ENCODE data around the gene UBTD2.

The UBTD2 gene

DNA sequence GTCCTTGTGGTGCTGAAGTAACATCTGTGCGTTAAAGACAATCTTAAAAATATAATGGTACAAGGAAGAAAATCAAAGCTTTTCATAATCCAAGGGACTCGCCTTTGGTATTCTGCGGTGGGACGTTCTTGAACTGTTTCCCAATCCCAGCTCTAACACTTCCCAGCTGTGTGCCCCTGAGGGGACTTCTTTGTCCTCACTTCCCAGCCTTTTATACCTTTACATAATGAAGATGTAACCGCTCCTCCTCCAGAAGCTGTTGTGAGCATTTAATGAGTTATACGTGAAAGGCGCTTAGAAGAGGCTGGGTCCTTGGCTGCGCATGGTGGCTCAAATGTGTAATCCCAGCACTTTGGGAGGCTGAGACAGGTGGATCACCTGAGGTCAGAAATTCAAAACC is 112.4 kb downstream of the UBTD2 start:
- DNase-seq (ENCODE audit: low read depth, low spot score) = no peak

DNA sequence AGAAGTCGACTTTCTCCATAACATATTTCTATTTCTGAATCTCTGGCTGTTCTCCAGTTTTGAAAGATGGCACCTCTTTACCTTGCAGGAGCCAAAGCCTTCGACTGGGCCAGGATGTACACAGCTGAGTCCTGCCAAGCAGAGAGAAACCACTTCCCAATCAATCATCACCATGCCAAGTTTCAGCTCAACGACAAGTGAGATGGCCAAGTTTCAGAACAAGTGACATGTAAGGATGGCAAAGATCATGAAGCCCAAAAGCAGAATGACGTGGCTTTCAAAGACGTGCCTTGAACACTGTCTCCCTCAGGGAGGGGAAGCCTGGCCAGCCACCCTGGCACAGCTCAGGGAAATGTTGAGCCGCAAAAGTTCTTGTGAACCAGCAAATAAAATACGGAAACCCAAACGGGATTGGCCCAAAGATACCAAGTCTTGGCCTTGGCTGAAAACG is 113.3 kb downstream of the UBTD2 start:
- no peak for DNase-seq (ENCODE audit: low read depth, low spot score)

DNA sequence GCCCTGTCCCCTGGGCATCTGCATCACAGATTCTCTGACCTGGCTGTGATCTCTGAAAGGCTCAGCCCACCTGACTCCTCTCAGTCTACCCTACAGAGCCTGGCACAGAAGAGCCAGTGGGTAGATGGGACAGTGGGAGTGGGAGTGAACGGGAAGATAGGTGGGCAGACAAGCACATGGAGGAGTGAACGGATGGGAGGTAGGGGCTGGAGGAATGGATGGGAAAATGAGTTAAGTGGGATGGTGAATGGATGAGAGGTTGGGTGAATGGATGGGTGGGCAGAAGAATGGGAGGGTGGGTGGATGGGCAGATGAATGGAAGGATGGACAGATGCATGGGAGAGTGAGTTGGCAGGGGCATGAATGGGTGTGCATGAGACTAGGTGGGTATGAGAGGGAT is 114.3 kb downstream of the UBTD2 start:
- DNase-seq (ENCODE audit: low read depth, low spot score) = no peak

DNA sequence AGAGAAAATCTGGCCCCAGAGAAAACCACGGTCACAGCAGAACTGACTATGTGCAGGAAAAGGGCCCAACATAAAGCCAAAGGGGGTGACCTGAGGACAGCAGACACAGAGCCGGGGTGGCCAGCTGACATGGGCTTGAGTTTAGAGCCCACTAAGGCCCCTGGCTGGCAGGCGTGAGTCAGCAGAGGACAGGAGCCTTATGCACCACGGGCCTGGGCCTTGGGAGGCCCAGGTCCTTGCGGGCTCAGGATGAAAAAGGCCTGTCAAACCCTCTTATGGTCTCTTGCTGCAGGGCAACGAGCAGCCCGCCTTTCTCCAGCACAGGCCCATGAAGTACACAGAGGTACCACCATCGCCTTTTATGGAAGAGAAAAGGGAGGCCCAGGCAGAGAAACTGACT is 115.3 kb downstream of the UBTD2 start:
- DNase-seq (ENCODE audit: low read depth, low spot score) = no peak

DNA sequence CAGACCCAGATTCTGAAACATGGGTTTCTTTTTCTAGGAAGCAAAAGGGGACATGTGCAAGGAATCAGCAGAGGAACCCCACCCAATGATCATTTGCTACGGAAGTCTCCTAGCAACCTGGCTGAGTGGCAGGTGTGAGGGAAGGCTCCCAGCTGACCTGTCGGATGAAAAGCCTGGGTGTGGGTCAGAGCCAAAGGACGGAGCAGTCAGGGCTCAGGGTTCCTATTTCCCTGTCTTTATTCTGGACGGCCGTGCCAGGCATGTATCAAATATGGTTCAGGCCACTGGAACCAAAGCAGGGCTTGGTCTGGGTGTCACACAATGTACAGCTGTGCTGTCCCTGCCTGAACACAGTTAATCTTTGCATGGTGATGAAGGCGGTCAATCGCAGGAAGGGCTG is 115.7 kb downstream of the UBTD2 start:
- no peak for DNase-seq (ENCODE audit: low read depth, low spot score)

DNA sequence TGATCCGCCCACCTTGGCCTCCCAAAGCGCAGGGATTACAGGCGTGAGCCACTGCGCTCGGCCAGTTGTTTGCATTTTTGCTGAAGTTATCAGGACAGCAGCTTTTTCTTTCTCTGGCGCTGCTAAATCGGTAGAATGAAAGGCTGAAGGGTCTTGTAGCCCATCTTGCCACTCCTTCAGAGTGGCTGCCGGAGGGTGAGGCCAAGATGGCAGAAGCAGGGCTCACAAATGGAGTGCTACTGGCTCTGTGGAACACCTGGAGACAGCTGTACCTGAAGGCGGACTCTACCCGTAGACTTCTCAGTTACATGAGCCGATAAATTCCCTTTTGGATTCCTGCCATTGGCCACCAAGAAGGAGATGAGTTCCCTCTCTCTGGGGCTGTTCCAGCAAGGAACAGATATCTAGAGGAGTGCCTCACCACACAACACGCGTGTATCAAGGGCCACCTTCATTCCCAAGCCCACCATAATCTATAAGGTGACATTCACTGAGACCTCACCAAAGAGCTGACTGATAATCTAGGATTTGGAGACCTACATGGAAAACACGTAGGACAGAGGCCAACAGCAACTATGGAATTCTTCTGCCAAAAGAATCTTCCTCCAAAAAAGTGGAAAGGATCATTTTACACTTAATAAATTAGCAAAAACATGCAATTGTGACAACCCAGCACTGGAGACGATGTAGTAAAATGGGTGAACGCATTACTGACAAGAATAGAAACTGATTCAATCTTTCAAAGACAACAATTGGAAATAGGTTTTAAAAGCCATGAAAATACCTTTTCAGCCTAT is 117.3 kb downstream of the UBTD2 start:
- no peak for DNase-seq (ENCODE audit: low read depth, low spot score)

DNA sequence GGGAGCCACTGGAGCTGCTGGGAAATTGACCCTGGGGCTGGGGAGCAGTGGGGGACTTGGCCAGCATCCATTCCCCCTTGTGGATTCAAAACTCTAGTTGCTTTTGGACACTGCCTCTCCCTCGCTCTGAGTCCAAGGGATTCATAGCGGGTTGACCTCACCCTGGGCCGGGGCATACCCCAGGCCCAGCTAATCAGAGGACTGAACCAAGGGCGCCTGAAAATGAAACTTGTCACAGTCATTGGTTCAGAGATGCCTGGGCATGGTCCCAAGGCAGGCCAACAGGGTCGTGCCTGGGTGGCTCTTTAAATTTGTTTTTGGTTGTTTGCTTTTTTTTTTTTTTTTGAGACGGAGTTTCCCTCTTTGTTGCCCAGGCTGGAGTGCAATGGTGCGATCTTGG is 118.1 kb downstream of the UBTD2 start:
- no peak for DNase-seq (ENCODE audit: low read depth, low spot score)

DNA sequence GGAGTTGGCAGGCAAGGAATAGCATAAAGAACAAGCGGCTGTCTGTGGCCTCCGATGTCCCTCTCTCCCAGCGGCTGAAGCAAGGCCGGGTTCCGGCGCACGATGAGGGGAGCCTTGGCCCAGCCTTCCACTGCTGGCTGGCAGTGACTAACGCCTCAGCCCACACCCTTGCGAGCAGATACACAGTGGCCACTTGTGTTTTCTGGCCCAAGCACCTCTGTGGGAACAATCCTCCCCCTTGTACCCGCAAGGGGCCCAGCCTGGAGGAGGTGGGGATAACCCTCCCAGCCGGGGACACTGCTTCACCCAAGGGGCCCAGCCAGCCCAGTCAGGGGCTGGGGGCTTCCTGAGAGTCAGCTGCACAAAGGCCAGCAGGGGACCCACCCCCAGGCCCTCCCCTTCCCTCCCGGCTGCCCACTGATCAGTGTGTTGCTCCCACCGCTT is 118.8 kb downstream of the UBTD2 start:
- DNase-seq (ENCODE audit: low read depth, low spot score) = no peak

DNA sequence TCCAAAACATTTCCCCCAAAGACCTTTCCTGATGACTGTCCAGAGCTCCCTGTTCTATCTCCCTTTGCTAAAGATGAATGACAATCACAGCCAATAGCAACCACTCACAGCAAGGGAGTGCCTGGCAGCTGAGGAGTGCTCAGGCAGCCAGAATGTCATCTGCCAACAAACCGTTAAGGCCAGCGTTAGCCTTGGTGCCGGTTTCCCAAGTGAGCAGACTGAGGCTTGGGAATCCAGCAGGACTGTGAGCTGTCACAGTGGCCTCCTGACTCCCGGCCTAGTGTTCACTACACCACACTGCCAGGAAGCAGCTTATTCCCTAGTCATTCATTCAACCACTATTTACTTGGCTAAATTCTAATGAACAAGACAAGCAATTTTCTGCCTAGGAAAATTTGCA is 120.2 kb downstream of the UBTD2 start:
- no peak for DNase-seq (ENCODE audit: low read depth, low spot score)

DNA sequence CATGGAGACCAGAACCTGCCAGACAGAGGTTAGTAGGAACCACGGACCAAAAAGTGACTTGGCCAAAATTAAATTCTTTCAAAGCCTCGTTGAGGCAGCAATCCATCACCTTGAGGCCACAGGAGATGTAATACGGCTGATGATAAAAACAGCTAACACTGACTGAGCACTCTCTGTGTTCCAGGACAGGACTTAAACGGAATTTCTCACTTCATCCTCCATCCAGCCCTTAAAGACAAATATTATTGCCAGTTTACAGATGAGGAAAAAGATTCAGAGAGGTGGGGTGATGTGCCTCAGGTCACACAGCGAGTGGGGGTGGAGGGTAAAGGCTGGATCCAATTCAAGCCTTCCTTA is 120.6 kb downstream of the UBTD2 start:
- DNase-seq (ENCODE audit: low read depth, low spot score) = no peak

DNA sequence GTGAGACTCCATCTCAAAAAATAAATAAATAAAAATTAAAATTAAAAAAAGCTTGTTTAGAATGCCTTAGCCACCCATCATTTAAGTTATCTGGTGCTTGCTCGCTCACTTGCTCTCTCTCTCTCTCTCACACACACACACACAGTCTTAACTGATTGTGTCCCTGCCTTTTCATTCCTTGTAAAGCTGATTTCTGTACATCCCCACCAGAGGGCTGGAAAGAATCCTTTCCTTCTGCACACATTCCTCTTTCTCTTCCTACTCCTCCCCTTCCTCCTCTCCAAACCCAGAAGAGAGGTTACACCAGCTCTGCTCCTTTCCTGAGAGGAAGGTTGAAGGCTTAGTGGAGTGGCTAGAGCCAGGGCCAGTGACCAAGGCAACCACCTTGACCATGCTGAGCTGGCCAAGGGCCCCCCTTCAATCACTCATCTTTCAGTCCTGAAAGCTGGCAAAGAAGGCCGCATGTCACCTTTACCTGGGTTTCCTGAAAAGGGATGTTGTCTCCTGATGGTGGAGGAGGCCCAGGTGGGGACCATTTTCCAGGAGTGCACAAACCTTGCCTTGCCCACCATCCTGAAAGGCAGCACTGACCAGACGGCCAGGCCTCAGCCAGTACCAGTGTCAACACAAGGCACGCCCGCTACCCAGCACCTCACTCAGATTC is 121.1 kb downstream of the UBTD2 start:
- no peak for DNase-seq (ENCODE audit: low read depth, low spot score)

DNA sequence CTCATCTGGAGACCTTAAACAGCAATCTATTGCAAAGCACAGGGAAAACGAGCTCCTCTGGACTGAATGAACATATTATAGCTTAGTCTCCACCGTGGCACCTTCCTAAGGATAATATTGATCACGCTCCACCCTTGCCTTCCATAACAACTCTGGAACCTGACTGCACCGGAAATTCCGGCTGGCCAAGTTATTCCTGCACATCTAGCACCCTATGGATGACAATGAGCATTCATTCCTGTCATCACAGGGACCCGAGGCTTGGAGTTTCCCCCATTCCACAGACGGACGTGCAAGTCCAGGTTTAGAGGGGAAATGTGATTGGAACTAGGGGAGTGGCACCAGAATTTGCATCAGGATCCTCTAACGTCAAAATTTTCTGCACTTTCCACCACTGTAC is 123.1 kb downstream of the UBTD2 start:
- no peak for DNase-seq (ENCODE audit: low read depth, low spot score)
